Endometrium (tissue), 2 donors: ENCODE results near the gene GCN1.

Source experiments
- FAIRE-seq: peaks from 2 replicates; lab custom pipeline; 2012; peaks lifted over from hg19 to GRCh38; lab: Jason Lieb, UNC
- donor health status: control.
- donor health status: control.

Gene GCN1

GRCh38 chr12:120175537-120175936, 19.0 kb downstream of the GCN1 start:
- no peak for FAIRE-seq

GRCh38 chr12:120175062-120175461, 19.5 kb downstream of the GCN1 start:
- no peak for FAIRE-seq

GRCh38 chr12:120172053-120172452, 22.5 kb downstream of the GCN1 start:
- FAIRE-seq: no peak

- FAIRE-seq: no peak
These were observed 23.9 kb downstream of the GCN1 start for GRCh38 chr12:120170631-120171030.

- no peak for FAIRE-seq
These were observed 24.6 kb downstream of the GCN1 start for GRCh38 chr12:120169946-120170345.

- no peak for FAIRE-seq
These were observed 26.2 kb downstream of the GCN1 start for GRCh38 chr12:120168337-120168736.

GRCh38 chr12:120167529-120168095, 26.9 kb downstream of the GCN1 start:
- no peak for FAIRE-seq

GRCh38 chr12:120164293-120164692, 30.2 kb downstream of the GCN1 start:
- no peak for FAIRE-seq

GRCh38 chr12:120162763-120163162, 31.8 kb downstream of the GCN1 start:
- no peak for FAIRE-seq

GRCh38 chr12:120161852-120162251, 32.7 kb downstream of the GCN1 start:
- FAIRE-seq: no peak

GRCh38 chr12:120159509-120160237, 34.8 kb downstream of the GCN1 start:
- FAIRE-seq: no peak

- FAIRE-seq: no peak
These were observed 36.2 kb downstream of the GCN1 start for GRCh38 chr12:120158351-120158750.

- FAIRE-seq: no peak
These were observed 36.8 kb downstream of the GCN1 start for GRCh38 chr12:120157678-120158077.

GRCh38 chr12:120156315-120157259, 37.9 kb downstream of the GCN1 start:
- no peak for FAIRE-seq

- no peak for FAIRE-seq
These were observed 39.4 kb downstream of the GCN1 start for GRCh38 chr12:120155072-120155471.

- FAIRE-seq: no peak
These were observed 43.5 kb downstream of the GCN1 start for GRCh38 chr12:120150919-120151525.

GRCh38 chr12:120148011-120148410, 46.5 kb downstream of the GCN1 start:
- no peak for FAIRE-seq

GRCh38 chr12:120145164-120145563, 49.4 kb downstream of the GCN1 start:
- FAIRE-seq: no peak

- no peak for FAIRE-seq
These were observed 50.3 kb downstream of the GCN1 start for GRCh38 chr12:120144215-120144614.

GRCh38 chr12:120142231-120142877, 52.2 kb downstream of the GCN1 start:
- no peak for FAIRE-seq

GRCh38 chr12:120141336-120141735, 53.2 kb downstream of the GCN1 start:
- FAIRE-seq: no peak

GRCh38 chr12:120140603-120141002, 53.9 kb downstream of the GCN1 start:
- FAIRE-seq: no peak
